Thoracic aorta (tissue), 2 donors: ENCODE data around the gene FN3K. TPM values are rescaled to one million over a fixed set of nuclear protein-coding genes. Genes with fewer than 3 reads are reported as not detected.

Source experiments
- ATAC-seq: fragments of 150-250 bp; one replicate; pipeline ENCODE4 v1.8.0; 2017; ENCODE audit warnings: low read depth; ENCODE audit not compliant: insufficient number of reproducible peaks, low FRiP score
- DNase-seq: peaks from one replicate; pipeline ENCODE4 v3.0.0-alpha.2; 2020; ENCODE audit warnings: low spot score
- H3K27ac ChIP-seq, 2 donors: fragments of 200-600 bp; sonication (generic); 1 replicate in 1 of 2; 2 replicates in 1 of 2; pipeline ENCODE4 v1.5.1; 2016; ENCODE audit warnings: mild to moderate bottlenecking in 2 of 2, moderate library complexity in 2 of 2
- H3K27me3 ChIP-seq: fragments of 200-600 bp; sonication (generic); replicated peaks from 2 replicates; pipeline ENCODE4 v1.6.0; 2016; ENCODE audit warnings: mild to moderate bottlenecking; ENCODE audit not compliant: insufficient read depth
- H3K36me3 ChIP-seq: fragments of 200-600 bp; sonication (generic); one replicate; pipeline ENCODE4 v1.5.1; 2016
- H3K4me1 ChIP-seq, 2 donors: fragments of 200-600 bp; sonication (generic); 1 replicate in 1 of 2; 2 replicates in 1 of 2; pipeline versions ENCODE4 v1.5.1 to v1.6.0; 2016; ENCODE audit warnings: low read depth in 2 of 2, mild to moderate bottlenecking in 1 of 2; ENCODE audit not compliant: control insufficient read depth in 1 of 2
- H3K4me3 ChIP-seq: fragments of 200-600 bp; sonication (generic); 2 replicates; pipeline ENCODE4 v1.5.1; 2016; ENCODE audit warnings: mild to moderate bottlenecking
- H3K9me3 ChIP-seq: fragments of 200-600 bp; sonication (generic); 2 replicates; pipeline ENCODE4 v1.5.1; 2016
- total RNA-seq, 2 donors: library from RNA; depleted of rRNA; stranded (reverse); fragments of >200 nt; gene quantifications; one replicate each; pipeline versions ENCODE4 v1.1.0 to v1.2.3, GENCODE V29; 2016
- TF ChIP-seq, protein P1 (sequence below): fragments of 200-600 bp; sonication (generic); IDR thresholded peaks from one replicate; pipeline ENCODE4 v1.5.1; 2019; ENCODE audit warnings: antibody characterized with exemption

FN3K gene
- total RNA-seq, 2 donors from 2014 or later: 8.3 to 10.4 TPM

GRCh38 chr17:82794781-82795482 is 59.5 kb downstream of the FN3K start:
- TF ChIP-seq, protein P1, sequence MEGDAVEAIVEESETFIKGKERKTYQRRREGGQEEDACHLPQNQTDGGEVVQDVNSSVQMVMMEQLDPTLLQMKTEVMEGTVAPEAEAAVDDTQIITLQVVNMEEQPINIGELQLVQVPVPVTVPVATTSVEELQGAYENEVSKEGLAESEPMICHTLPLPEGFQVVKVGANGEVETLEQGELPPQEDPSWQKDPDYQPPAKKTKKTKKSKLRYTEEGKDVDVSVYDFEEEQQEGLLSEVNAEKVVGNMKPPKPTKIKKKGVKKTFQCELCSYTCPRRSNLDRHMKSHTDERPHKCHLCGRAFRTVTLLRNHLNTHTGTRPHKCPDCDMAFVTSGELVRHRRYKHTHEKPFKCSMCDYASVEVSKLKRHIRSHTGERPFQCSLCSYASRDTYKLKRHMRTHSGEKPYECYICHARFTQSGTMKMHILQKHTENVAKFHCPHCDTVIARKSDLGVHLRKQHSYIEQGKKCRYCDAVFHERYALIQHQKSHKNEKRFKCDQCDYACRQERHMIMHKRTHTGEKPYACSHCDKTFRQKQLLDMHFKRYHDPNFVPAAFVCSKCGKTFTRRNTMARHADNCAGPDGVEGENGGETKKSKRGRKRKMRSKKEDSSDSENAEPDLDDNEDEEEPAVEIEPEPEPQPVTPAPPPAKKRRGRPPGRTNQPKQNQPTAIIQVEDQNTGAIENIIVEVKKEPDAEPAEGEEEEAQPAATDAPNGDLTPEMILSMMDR: no peak
- DNase-seq (no peak), ATAC-seq (no peak)
- no peaks in the 10 kb centered on the region for H3K27me3 ChIP-seq
- peaks cover 7 to 11% of the 10 kb centered on the region in 2 donors for H3K4me1 ChIP-seq
- peaks cover 10% of the 10 kb centered on the region for H3K36me3 ChIP-seq
- H3K4me3 ChIP-seq: no peak overlapping the region
- no peaks in the 10 kb centered on the region for H3K9me3 ChIP-seq
- H3K27ac ChIP-seq: no peak overlapping the region

GRCh38 chr17:82795615-82796014 is 60.2 kb downstream of the FN3K start:
- no peak for DNase-seq
- Histone ChIP-seq H3K4me3 (no peak overlapping the region), H3K4me1 (peaks cover 7 to 11% of the 10 kb centered on the region in 2 donors), H3K36me3 (peaks cover 14% of the 10 kb centered on the region), H3K9me3 (no peaks in the 10 kb centered on the region), H3K27ac (no peak overlapping the region), H3K27me3 (no peaks in the 10 kb centered on the region)
- TF ChIP-seq, protein P1: no peak
- ATAC-seq: no peak

GRCh38 chr17:82797061-82797460 is 61.6 kb downstream of the FN3K start:
- no peak overlapping the region for H3K4me3 ChIP-seq
- TF ChIP-seq, protein P1: no peak

DNA sequence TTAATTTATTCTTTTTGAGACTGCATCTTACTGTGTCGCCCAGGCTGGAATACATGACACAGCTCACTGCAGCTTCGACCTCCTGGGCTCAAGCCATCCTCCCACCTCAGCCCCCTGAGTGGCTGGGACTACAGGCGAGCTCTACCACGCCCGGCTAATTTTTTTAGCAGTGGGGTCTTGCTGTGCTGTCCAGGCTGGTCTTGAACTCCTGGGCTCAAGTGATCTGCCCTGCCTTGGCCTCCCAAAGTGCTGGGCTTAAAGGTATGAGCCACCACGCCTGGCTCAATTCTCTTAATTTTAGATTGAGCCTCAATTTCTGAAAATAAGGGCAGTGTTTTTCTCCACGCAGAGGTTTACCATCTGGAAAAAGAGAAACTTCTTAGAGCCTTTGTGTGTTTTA is 63.3 kb downstream of the FN3K start:
- no peaks in the 10 kb centered on the region for H3K9me3 ChIP-seq
- H3K27ac ChIP-seq: no peak overlapping the region
- H3K4me1 ChIP-seq: peaks cover 3 to 6% of the 10 kb centered on the region in 2 donors
- H3K27me3 ChIP-seq: no peaks in the 10 kb centered on the region
- DNase-seq (no peak), ATAC-seq (no peak)
- TF ChIP-seq, protein P1: no peak
- no peak overlapping the region for H3K4me3 ChIP-seq
- peaks cover 10% of the 10 kb centered on the region for H3K36me3 ChIP-seq

More at GRCh38 chr17:82797061-82797460, 61.6 kb downstream of the FN3K start:
- no peak overlapping the region for H3K27ac ChIP-seq
- peaks cover 7 to 11% of the 10 kb centered on the region in 2 donors for H3K4me1 ChIP-seq
- peaks cover 10% of the 10 kb centered on the region for H3K36me3 ChIP-seq
- H3K27me3 ChIP-seq: no peaks in the 10 kb centered on the region
- ATAC-seq (no peak), DNase-seq (no peak)
- H3K9me3 ChIP-seq: no peaks in the 10 kb centered on the region

DNA sequence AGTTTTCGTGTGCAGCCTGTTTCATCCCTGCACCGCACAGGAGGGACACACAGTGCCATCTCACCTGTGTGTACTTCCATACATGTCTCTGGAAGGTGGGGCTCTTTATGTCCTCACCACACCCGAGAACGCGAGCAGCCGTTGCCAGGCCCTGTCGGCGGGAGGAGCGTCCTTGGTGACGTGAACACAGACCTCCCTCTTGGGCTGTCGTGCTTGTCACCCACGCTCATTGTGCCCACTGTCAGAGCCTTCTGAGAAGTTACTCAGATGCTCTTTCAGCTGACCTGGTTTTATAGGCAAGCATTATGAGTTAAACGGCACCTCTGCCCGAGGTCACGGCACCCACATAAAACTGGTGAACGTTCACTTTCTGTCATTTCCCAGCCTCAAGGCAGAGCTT is 64.2 kb downstream of the FN3K start:
- Histone ChIP-seq H3K27me3 (no peaks in the 10 kb centered on the region), H3K27ac (no peak overlapping the region), H3K9me3 (no peaks in the 10 kb centered on the region), H3K4me3 (no peak overlapping the region), H3K36me3 (peaks cover 10% of the 10 kb centered on the region), H3K4me1 (no peaks in the 10 kb centered on the region)
- TF ChIP-seq, protein P1: no peak
- DNase-seq (no peak), ATAC-seq (no peak)

Other genes with a start within 250 kb of the FN3K start
- 10 to 100 TPM; 34.8 to 85.1 TPM for gene FOXK2, start 215.9 kb upstream of the FN3K start, total RNA-seq
- 10 to 100 TPM; 50.0 to 55.7 TPM for gene WDR45B, start 87.2 kb upstream of the FN3K start, total RNA-seq
- gene RAB40B, start 36.9 kb upstream of the FN3K start, total RNA-seq: 10 to 100 TPM; 17.3 to 21.1 TPM
- 10 to 100 TPM in 1 of 2 donors, 1 to 10 TPM in 1; 9.8 to 15.6 TPM for gene FN3KRP, start 18.9 kb upstream of the FN3K start, total RNA-seq
- gene TBCD, start 16.4 kb downstream of the FN3K start, total RNA-seq: 10 to 100 TPM; 55.0 to 55.5 TPM
- gene ZNF750, start 104.4 kb downstream of the FN3K start, total RNA-seq: not detected